Keratinocyte (primary cell): ENCODE measurements around the gene IFIT2. TPM values are rescaled to one million over a fixed set of nuclear protein-coding genes. Genes with fewer than 3 reads are reported as not detected.
A peak's percentile ranks its signal among the peaks of the same experiment; 100 is the strongest.
"Not testable (repeated sequence)": the region's sequence is repeated elsewhere in the genome, so short reads cannot be mapped to it uniquely, and the experiment has no call there.

Source experiments
- DNase-seq: peaks from one replicate; pipeline ENCODE4 v3.0.0-alpha.2; 2011; ENCODE audit warnings: low read depth, missing footprints, low spot score
- FAIRE-seq: peaks from 2 replicates; lab custom pipeline; 2011; peaks lifted over from hg19 to GRCh38; lab: Jason Lieb, UNC
- H2AFZ ChIP-seq: 2 replicates; pipeline ENCODE4 v1.6.0; 2012; ENCODE audit warnings: low read length, control low read depth, inconsistent platforms; ENCODE audit not compliant: control insufficient read depth
- H3K27ac ChIP-seq: 2 replicates; pipeline ENCODE4 v1.5.1; 2011; ENCODE audit warnings: low read length; ENCODE audit not compliant: control insufficient read depth, insufficient read depth
- H3K27me3 ChIP-seq: 3 replicates; pipeline ENCODE4 v1.6.0; 2011; ENCODE audit warnings: low read length; ENCODE audit not compliant: control insufficient read depth, insufficient read depth; ENCODE audit errors: extremely low read depth
- H3K36me3 ChIP-seq, 2 experiments: 2 replicates in 1 of 2; 3 replicates in 1 of 2; pipeline ENCODE4 v1.5.1; 2011; ENCODE audit warnings: low read length in 2 of 2, mild to moderate bottlenecking in 1 of 2; ENCODE audit not compliant: control insufficient read depth in 2 of 2, insufficient read depth in 2 of 2; ENCODE audit errors: extremely low read depth in 1 of 2
- H3K4me1 ChIP-seq: 3 replicates; pipeline ENCODE4 v1.5.1; 2011; ENCODE audit warnings: low read length; ENCODE audit not compliant: control insufficient read depth, insufficient read depth; ENCODE audit errors: extremely low read depth
- H3K4me2 ChIP-seq: 3 replicates; pipeline ENCODE4 v1.6.0; 2011; ENCODE audit warnings: low read depth, low read length; ENCODE audit not compliant: control insufficient read depth, insufficient read depth; ENCODE audit errors: extremely low read depth
- H3K4me3 ChIP-seq, 3 experiments: fragments of 200-600 bp in 1 of 3; sonication (generic) in 1 of 3; 2 replicates in 2 of 3; 3 replicates in 1 of 3; pipeline ENCODE4 v1.5.1; 2011 to 2016; ENCODE audit warnings: low read length in 3 of 3, mild to moderate bottlenecking in 3 of 3, control low read depth in 2 of 3, inconsistent platforms in 1 of 3, low read depth in 1 of 3, mixed read lengths in 1 of 3, mixed run types in 1 of 3, moderate library complexity in 1 of 3; ENCODE audit not compliant: control insufficient read depth in 2 of 3, insufficient read depth in 2 of 3; ENCODE audit errors: extremely low read depth in 1 of 3
- H3K79me2 ChIP-seq: 2 replicates; pipeline ENCODE4 v1.6.0; 2012; ENCODE audit warnings: low read length; ENCODE audit not compliant: control insufficient read depth, insufficient read depth
- H3K9ac ChIP-seq: 3 replicates; pipeline ENCODE4 v1.6.0; 2011; ENCODE audit warnings: low read length; ENCODE audit not compliant: control insufficient read depth, insufficient read depth; ENCODE audit errors: extremely low read depth
- H3K9me1 ChIP-seq: 3 replicates; pipeline ENCODE4 v1.6.0; 2011; ENCODE audit warnings: low read length; ENCODE audit not compliant: control insufficient read depth, insufficient read depth; ENCODE audit errors: extremely low read depth
- H3K9me3 ChIP-seq: 2 replicates; pipeline ENCODE4 v1.5.1; 2012; ENCODE audit warnings: low read depth, low read length; ENCODE audit not compliant: control insufficient read depth
- H4K20me1 ChIP-seq: 3 replicates; pipeline ENCODE4 v1.6.0; 2011; ENCODE audit warnings: low read length; ENCODE audit not compliant: control insufficient read depth, insufficient read depth; ENCODE audit errors: extremely low read depth
- CTCF ChIP-seq, 3 experiments: IDR thresholded peaks in 1 of 3; conservative IDR thresholded peaks in 1 of 3; optimal IDR thresholded peaks in 1 of 3; 2 replicates in 2 of 3; 3 replicates in 1 of 3; pipeline versions ENCODE3 to v1.5.1; 2011; ENCODE audit warnings: low read length in 3 of 3, mild to moderate bottlenecking in 3 of 3, moderate library complexity in 2 of 3, control low read depth in 1 of 3, inconsistent platforms in 1 of 3; ENCODE audit not compliant: insufficient read depth in 2 of 3; ENCODE audit errors: extremely low read depth in 1 of 3
- EZH2 ChIP-seq: IDR thresholded peaks from one replicate; pipeline ENCODE4 v1.6.1; 2012; ENCODE audit warnings: inconsistent platforms, mild to moderate bottlenecking, low read length, moderate library complexity
- dilution Hi-C: fragments of 300-500 bp; cut with MboI; formaldehyde crosslinking; loops from one replicate; pipeline ENCODE4 v1.7.0; 2020; ENCODE audit warnings: low sequenced_read_pairs; ENCODE audit not compliant: extremely low pct_ligation_motif_present
- polyA plus RNA-seq, 5 experiments: library from polyadenylated mRNA; depleted of rRNA in 3 of 5; stranded (reverse) in 3 of 5; stranded (forward) in 1 of 5; unstranded in 1 of 5; fragments of >200 nt; gene quantifications; 1 replicate in 1 of 5; 2 replicates in 3 of 5; 3 replicates in 1 of 5; pipeline versions ENCODE4 v1.2.1 to v1.2.3, GENCODE V29; 2011 to 2012; ENCODE audit warnings: missing spikeins in 2 of 5, low read depth in 1 of 5, low replicate concordance in 1 of 5

IFIT2 gene
- polyA plus RNA-seq, 1 donor (not counting 4 experiments of a cell fraction or from before 2014, with no cell fraction given) = 3.9 TPM

GRCh38 chr10:89283025-89283935, 18.6 kb upstream of the IFIT2 start:
- Histone ChIP-seq H3K9me1 (no peaks in the 10 kb centered on the region), H4K20me1 (no peaks in the 10 kb centered on the region), H3K79me2 (no peaks in the 10 kb centered on the region), H3K9ac (no peak overlapping the region), H3K4me2 (peak overlapping the region; percentile 34), H3K4me3 (no peak overlapping the region), H3K36me3 (no peaks in the 10 kb centered on the region), H3K27ac (peak overlapping the region; percentile 41), H3K27me3 (no peaks in the 10 kb centered on the region), H3K4me1 (peaks cover 45% of the 10 kb centered on the region), H2AFZ (peak overlapping the region; percentile 89), H3K9me3 (no peaks in the 10 kb centered on the region)
- TF ChIP-seq EZH2 (no peak), CTCF (optimal IDR thresholded peaks at IDR 0.05 in 1 of 3, IDR thresholded peaks at IDR 0.05 in 1 of 3, conservative IDR thresholded peaks at IDR 0.05 in 1 of 3; ENCODE audit: extremely low read depth in 1 of 3, insufficient read depth in 2 of 3, low read length in 3 of 3) (no peak)
- peak; percentile 43 for FAIRE-seq
- DNase-seq = no peak
- dilution Hi-C loops = no loop called here

GRCh38 chr10:89283936-89284475, 17.8 kb upstream of the IFIT2 start:
- FAIRE-seq (peak; percentile 43), DNase-seq (no peak)
- peak overlapping the region; percentile 41 for H3K27ac ChIP-seq
- H3K9me1 ChIP-seq = no peaks in the 10 kb centered on the region
- TF ChIP-seq EZH2 (no peak), CTCF (optimal IDR thresholded peaks at IDR 0.05 in 1 of 3, IDR thresholded peaks at IDR 0.05 in 1 of 3, conservative IDR thresholded peaks at IDR 0.05 in 1 of 3; ENCODE audit: extremely low read depth in 1 of 3, insufficient read depth in 2 of 3, low read length in 3 of 3) (no peak)
- H3K79me2 ChIP-seq = no peaks in the 10 kb centered on the region
- H3K4me2 ChIP-seq = peak overlapping the region; percentile 34
- H3K4me3 ChIP-seq = no peak overlapping the region
- dilution Hi-C loops = no loop called here
- H3K36me3 ChIP-seq = no peaks in the 10 kb centered on the region
- H3K9me3 ChIP-seq = no peaks in the 10 kb centered on the region
- peaks cover 39% of the 10 kb centered on the region for H3K4me1 ChIP-seq
- no peaks in the 10 kb centered on the region for H3K27me3 ChIP-seq
- H4K20me1 ChIP-seq = no peaks in the 10 kb centered on the region
- peak overlapping the region; percentile 89 for H2AFZ ChIP-seq
- no peak overlapping the region for H3K9ac ChIP-seq

- H3K36me3 ChIP-seq, H4K20me1 ChIP-seq, H3K4me2 ChIP-seq, H3K9ac ChIP-seq, H3K4me3 ChIP-seq, H3K27me3 ChIP-seq, FAIRE-seq, H3K9me3 ChIP-seq, H3K27ac ChIP-seq, dilution Hi-C loops, H2AFZ ChIP-seq, H3K79me2 ChIP-seq, DNase-seq, H3K9me1 ChIP-seq: not testable (repeated sequence)
- H3K4me1 ChIP-seq = peaks cover 32% of the 10 kb centered on the region
Observed at GRCh38 chr10:89284711-89285110, 17.1 kb upstream of the IFIT2 start.
